ENCODE results near the gene PFKFB2.

- TF ChIP-seq CTCF (conservative IDR thresholded peaks at IDR 0.05 in 1 of 2, IDR thresholded peaks at IDR 0.05 in 1 of 2; ENCODE audit: extremely low read depth in 1 of 2, insufficient read depth in 1 of 2, low read depth in 1 of 2, low read length in 2 of 2): no peak
- no peak for TF ChIP-seq EZH2 (IDR thresholded peaks at IDR 0.05; ENCODE audit: borderline replicate concordance, low read length)
Measured at GRCh38 chr1:207031632-207032264, 21.3 kb upstream of the PFKFB2 start.
